Activated gamma-delta T cell (primary cell): Measurements from ENCODE around the gene PANK3.
"Not testable (repeated sequence)": the region's sequence is repeated elsewhere in the genome, so short reads cannot be mapped to it uniquely, and the experiment has no call there.

Experiments used
- DNase-seq: peaks from one replicate; lab custom pipeline; 2025; lab: John Stamatoyannopoulos, UW

The PANK3 gene

DNA sequence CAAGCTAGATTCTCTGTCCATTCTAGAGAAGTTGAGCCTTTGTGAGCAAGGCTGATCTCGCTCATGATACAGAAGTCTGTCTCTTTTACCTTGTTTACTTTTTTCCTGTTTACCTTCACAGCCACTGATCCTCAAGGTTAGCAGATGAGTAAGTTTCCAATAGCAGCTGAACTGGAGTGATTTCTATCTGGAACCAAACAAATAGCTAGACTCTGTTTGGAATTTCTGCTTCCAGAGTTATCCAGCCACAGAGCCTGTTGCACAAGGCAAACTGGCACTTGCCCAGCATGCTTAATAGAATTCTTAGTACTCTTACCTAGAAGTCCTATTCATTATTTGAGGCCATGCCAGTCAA is 12.8 kb upstream of the PANK3 start:
- DNase-seq, result no peak

- no peak for DNase-seq
Observed at GRCh38 chr5:168591302-168592013, 12.3 kb upstream of the PANK3 start.

DNA sequence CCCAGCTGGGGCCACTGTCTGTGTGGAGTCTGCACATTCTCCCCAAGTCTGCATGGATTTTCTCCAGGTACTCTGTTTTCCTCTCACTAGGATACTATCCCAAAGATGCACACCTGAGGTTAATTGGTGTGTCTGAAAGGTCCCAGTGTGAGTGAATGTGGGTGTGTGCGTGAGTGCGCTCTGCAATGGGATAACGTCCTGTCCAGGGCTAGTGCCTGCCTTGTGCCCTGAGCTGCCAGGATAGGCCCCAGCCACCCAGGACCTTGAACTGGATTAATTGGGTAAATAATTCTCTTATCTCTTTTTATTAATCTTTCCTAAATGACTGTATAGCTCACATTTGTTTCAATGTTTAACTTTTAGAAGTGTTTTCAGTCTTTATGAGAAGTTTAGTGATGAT is 11.5 kb upstream of the PANK3 start:
- no peak for DNase-seq

- peak; percentile 2 for DNase-seq
Observed at GRCh38 chr5:168587987-168588386, 8.8 kb upstream of the PANK3 start.

DNA sequence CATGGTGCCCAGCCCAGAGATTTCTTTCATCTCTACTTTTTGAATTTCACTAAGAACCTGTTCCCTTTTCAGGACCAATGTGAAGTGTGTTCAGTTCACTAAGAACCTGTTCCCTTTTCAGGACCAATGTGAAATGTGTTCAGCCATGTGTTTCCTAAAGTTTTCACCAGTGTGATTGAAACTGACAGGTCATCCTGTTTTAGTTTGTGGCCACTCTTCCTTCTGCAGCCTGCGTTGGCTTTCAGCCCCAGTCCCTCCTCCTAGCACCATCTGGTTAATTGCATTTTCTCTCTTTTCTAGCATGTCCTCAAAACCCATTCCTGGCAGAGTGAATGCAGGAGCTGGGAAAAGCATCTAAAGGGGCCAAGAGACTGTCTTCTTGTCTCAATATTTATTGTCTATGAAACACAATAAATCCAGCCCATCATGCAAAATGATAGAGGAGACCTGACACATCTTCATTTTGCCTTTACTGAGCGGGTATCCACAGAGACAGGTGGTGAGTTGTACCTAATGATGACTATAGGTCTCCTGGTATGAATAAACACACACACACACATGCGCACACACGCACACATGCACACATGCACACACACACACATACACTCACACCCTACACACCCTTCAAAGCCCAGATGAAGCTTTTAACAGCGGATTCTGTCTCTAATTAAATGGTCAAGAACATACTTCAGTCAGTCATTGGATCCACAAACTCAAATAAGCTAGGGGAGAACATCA is 6.1 kb upstream of the PANK3 start:
- no peak for DNase-seq

GRCh38 chr5:168583742-168584482 is 4.7 kb upstream of the PANK3 start:
- DNase-seq, result no peak

- DNase-seq, result not testable (repeated sequence)
Observed at GRCh38 chr5:168580814-168581469, 1.8 kb upstream of the PANK3 start.

- DNase-seq, result no peak
Observed at GRCh38 chr5:168580227-168580508, 1.0 kb upstream of the PANK3 start.

GRCh38 chr5:168579488-168580226 is 489 bp upstream of the PANK3 start:
- peak; percentile 94 for DNase-seq

GRCh38 chr5:168578006-168578405 is 1.2 kb downstream of the PANK3 start:
- DNase-seq, result no peak

- DNase-seq, result no peak
Observed at GRCh38 chr5:168575391-168576372, 3.5 kb downstream of the PANK3 start.

- DNase-seq, result not testable (repeated sequence)
Observed at GRCh38 chr5:168574156-168574555, 5.0 kb downstream of the PANK3 start.

DNA sequence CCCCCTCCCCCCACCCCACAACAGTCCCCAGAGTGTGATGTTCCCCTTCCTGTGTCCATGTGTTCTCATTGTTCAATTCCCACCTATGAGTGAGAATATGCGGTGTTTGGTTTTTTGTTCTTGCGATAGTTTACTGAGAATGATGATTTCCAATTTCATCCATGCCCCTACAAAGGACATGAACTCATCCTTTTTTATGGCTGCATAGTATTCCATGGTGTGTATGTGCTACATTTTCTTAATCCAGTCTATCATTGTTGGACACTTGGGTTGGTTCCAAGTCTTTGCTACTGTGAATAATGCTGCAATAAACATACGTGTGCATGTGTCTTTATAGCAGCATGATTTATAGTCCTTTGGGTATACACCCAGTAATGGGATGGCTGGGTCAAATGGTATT is 5.5 kb downstream of the PANK3 start:
- not testable (repeated sequence) for DNase-seq

DNA sequence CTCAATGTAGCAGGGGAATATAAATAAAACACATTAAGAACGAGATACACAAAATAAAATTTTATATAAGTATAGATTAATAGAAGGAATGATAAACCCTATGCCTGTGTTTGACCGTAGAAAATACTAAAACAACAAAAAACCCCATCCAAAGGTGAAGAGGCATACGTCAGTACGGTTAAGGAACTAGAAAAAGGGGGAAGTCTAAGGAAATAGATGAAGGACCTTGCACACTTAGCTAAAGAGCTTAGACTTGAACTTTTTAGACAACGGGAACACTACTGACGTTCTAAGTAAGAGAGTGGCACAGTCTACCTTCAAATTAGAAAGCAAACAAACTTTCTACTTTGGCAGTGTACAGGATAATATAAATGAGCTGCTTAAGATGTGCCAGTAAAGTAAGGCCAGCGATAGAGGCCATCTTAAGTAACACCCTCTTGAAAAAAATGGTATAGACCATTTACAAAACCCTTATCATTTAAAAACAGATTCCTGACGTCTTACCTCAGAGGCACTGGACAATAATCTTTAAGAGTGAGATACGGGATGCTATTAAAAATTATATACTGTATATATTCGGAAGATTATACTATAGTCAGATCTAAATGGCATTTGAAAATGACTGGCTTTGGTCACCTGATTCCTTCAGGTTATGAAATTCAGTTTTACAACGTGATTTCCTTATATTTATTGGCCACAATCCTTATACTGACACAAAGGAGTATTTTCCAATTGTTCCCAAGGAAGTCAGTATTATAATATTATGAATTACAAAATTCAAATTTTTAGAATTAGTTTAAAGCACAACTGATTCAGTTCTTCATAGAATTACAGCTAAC is 8.5 kb downstream of the PANK3 start:
- DNase-seq, result no peak

GRCh38 chr5:168568738-168569137 is 10.4 kb downstream of the PANK3 start:
- no peak for DNase-seq

DNA sequence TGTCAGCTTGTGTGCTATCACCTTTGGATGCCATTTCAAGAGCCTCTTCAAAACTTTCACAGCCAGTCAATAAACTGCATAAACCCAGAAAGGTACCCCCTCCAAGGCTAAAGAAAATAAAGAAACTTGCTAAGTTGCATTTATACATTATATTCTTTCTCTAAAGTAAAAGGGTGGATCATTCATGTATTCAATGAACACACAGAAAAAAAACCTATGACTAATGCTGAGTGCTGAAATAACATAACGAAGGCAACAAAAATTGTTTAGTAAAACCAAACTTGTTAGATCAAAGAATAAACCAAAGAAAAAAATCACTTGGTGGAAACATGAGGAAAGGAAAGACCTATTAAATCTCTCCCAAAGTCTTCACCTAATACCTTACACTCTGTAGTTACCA is 15.2 kb downstream of the PANK3 start:
- no peak for DNase-seq

GRCh38 chr5:168562279-168562678 is 16.9 kb downstream of the PANK3 start:
- no peak for DNase-seq

DNA sequence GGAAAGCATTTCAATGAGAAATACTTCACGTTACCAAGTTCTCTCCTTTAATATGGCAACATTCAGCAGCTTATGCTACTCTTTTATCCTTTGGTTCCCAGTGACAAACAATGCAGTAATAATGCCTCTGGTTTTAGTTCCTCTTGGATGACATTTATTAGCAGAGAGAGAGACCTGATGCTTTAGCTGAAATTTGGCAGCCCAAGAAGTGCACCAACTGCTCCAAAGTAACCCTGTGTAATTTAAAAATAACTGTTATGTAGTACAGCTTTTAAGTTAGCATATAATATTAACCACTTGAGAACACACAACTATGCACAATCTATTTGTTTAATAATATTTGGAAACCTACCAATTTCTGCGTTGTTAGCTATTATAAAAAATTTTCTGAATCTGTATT is 21.8 kb downstream of the PANK3 start:
- DNase-seq, result no peak

GRCh38 chr5:168553377-168554130 is 25.6 kb downstream of the PANK3 start:
- DNase-seq, result no peak
